Activated gamma-delta T cell treated with anti-CD3 and anti-CD28 coated beads, Interleukin-2, amount 50 U/mL, for 16 hours (primary cell): ENCODE results near the gene USP40.

ENCODE experiments used
- DNase-seq: peaks from one replicate; pipeline ENCODE4 v3.0.0-alpha.2; 2020; ENCODE audit warnings: low read depth

The USP40 gene

GRCh38 chr2:233476063-233476410 lies 90.5 kb downstream of the USP40 start:
- DNase-seq: no peak

- DNase-seq: no peak
These were observed 92.0 kb downstream of the USP40 start for GRCh38 chr2:233474308-233475160.

GRCh38 chr2:233473878-233474277 lies 92.7 kb downstream of the USP40 start:
- no peak for DNase-seq

- no peak for DNase-seq
These were observed 93.2 kb downstream of the USP40 start for GRCh38 chr2:233473386-233473791.

- no peak for DNase-seq
These were observed 95.1 kb downstream of the USP40 start for GRCh38 chr2:233471291-233472035.

GRCh38 chr2:233470839-233471238 lies 95.7 kb downstream of the USP40 start:
- DNase-seq: no peak

GRCh38 chr2:233470011-233470687 lies 96.4 kb downstream of the USP40 start:
- no peak for DNase-seq

GRCh38 chr2:233469261-233470010 lies 97.1 kb downstream of the USP40 start:
- DNase-seq: no peak

- no peak for DNase-seq
These were observed 97.9 kb downstream of the USP40 start for GRCh38 chr2:233468741-233469110.

- no peak for DNase-seq
These were observed 98.4 kb downstream of the USP40 start for GRCh38 chr2:233468047-233468740.

- DNase-seq: no peak
These were observed 99.5 kb downstream of the USP40 start for GRCh38 chr2:233466991-233467603.

GRCh38 chr2:233464531-233465240 lies 101.9 kb downstream of the USP40 start:
- DNase-seq: no peak

GRCh38 chr2:233464056-233464455 lies 102.5 kb downstream of the USP40 start:
- DNase-seq: no peak

GRCh38 chr2:233463586-233463985 lies 103.0 kb downstream of the USP40 start:
- DNase-seq: no peak

- no peak for DNase-seq
These were observed 103.6 kb downstream of the USP40 start for GRCh38 chr2:233462826-233463470.

- no peak for DNase-seq
These were observed 104.3 kb downstream of the USP40 start for GRCh38 chr2:233462202-233462785.

GRCh38 chr2:233461481-233461891 lies 105.1 kb downstream of the USP40 start:
- no peak for DNase-seq

- no peak for DNase-seq
These were observed 105.7 kb downstream of the USP40 start for GRCh38 chr2:233460726-233461441.

GRCh38 chr2:233459426-233459825 lies 107.2 kb downstream of the USP40 start:
- DNase-seq: no peak
